Limb (tissue), 2 donors: ENCODE measurements around the gene URGCP.
"Not testable (repeated sequence)": the region's sequence is repeated elsewhere in the genome, so short reads cannot be mapped to it uniquely, and the experiment has no call there.

ENCODE experiments used
- DNase-seq, 2 donors: peaks; one replicate each; pipeline ENCODE4 v3.0.0-alpha.2; 2016; ENCODE audit errors: extremely low spot score in 2 of 2

URGCP gene

DNA sequence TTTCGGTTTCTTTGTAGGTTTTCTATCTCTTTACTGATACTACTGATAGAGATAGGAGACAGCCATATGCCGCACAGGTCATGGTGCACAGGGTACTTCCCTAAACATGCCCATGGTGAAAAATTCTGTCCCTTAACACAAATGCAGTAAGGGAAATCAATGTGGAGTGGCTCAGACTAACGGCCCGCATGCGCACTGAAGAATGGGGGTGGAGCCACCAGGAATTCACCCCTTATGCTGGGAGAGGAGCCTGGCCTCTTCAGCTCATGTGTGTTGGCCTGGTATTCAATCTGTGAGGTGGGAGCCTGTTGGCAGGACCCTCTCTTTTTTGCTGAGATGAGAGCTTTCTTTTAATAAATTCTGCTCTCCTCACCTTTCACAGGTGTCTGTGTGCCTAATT, 8.4 kb upstream of the URGCP start:
- no peak for DNase-seq

DNA sequence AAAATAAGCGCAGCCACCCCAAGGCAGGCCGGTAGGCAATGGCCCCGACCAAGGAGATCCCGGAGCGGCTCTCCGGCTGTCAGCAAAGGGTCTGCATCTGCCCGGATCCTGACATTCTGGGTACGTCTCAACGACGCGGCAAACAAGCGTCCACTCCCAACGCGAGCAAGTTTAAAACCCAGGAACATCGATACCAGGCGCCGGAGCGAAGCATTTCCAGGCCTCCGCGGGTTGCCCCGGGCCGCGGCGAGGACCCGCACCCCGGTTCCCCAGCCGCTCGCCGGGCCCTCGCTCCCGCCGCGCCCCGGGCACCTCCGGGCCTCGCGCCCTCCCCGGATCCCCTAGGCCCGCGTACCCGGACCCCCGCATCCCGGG, 453 bp downstream of the URGCP start:
- DNase-seq: no peak

DNA sequence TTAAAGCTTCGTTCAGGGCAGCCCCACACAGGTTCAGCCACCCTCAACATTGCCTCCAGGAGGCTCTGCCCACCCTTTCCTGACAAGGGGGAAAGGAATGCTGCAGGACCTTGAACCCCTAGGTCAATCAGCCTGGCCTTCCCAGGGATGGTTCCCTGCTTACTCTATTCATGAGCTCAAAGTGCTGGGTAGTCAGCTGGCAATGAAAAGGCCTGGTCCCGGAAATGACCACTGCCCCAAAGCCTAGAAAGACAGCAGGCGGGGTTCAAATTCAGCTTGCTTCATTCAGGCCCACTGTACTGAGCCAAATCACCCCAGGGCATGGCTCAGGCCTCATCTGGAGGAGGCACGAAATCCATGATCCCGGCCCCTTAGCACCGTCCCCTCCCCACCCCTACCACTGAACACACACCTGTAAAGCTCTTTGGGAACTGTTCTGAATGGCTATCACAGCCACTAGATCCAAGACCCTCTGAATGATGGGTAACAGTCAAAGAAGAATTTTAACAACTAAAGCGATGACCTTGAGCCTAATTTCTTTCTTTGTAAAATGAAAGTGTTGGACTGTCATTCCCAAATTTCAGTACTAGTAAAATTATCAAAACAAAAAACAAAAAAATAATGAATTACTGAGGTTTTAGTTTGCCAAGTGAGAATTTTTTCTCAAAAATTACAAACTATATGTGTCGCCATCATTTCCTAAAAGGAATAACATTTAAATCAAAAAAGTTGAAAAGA, 1.0 kb downstream of the URGCP start:
- no peak for DNase-seq

DNA sequence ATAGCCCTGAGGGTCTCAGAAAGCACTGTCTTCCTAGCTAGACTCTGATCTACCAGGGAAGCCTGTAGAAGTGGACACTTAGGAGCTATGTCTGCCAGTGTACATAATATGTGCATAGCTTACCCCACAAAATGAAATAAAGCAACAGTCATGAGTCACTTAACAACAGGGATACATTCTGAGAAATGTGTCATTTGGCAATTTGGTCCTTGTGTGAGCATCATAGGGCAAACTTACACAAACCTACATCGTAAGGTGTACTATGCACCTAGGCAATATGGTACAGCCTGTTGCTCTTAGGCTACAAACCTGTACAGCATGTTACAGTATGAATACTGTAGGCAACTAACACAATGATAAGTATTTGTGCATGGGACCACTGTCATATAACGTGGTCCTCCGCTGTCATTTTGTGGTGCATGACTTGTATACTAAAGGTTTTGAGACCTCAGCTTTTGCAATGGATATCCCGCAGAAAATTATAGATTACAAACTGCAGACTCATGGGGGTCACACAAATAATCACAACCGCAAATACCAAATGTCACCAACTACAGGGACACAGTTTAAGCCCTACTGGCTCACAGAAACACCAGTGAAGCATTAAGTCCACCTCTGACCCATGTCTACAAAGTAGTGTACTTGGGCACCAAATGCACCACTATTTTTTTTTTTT, 1.7 kb downstream of the URGCP start:
- no peak for DNase-seq

DNA sequence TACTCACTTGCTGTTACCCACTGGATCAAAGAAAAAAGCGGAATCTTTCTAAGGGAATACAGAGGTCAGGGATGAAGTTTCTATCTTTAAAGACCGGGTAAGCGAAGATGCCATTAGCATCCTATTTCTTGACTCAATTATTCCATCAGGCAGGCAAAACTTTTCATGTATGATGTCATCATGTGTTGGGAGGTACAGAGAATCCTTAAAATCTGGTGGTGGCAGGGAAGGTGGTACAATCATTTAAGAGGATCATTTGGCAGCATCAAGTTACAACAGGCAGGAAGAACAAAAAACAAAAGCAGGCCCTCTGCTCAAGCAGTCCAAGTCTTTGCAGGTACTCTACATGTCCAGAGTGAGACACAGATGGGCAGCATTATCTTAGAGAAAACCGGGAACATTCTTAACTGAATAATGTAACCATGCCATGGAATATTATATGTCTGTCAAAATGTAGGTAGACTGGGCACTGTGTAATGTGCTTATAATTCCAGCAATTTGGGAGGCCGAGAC, 3.8 kb downstream of the URGCP start:
- no peak for DNase-seq

DNA sequence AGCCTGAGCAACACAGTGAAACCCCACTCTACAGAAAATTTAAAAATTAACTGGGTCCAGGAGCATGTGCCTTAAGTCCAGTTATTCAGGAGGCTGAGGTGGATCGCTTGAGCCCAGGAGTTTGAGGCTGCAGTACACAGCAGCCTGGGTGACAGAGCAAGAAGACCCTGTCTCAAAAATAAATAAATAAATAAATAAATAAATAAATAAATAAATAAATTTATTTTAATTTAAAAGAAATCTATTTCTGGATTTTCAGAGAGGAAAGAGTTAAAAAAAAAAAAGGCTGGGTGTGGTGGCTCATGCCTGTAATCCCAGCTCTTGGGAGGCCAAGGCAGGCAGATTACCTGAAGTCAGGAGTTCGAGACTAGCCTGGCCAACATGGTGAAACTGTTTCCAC, 7.8 kb downstream of the URGCP start:
- DNase-seq: not testable (repeated sequence)

DNA sequence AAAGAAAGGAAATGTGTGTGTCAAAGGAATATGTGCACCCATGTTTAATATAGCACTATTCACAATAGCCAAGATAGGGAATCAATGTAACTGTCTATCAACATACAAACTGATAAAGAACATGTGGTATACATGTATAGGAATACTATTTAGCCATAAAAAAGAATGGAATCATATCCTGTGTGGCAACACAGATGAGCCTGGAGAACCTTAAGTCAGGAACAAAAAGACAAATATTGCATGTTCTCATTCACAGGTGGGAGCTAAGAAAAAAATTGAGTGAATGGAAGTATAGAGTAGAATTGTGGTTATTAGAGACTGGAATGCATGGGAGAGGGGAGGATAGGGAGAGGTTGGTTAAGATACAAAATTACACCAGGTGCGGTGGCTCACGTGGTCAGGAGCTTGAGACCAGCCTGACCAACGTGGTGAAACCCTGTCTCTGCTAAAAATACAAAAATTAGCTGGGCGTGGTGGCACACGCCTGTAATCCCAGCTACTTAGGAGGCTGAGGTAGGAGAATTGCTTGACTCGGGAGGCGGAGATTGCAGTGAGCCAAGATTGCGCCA, 10.5 kb downstream of the URGCP start:
- no peak for DNase-seq

DNA sequence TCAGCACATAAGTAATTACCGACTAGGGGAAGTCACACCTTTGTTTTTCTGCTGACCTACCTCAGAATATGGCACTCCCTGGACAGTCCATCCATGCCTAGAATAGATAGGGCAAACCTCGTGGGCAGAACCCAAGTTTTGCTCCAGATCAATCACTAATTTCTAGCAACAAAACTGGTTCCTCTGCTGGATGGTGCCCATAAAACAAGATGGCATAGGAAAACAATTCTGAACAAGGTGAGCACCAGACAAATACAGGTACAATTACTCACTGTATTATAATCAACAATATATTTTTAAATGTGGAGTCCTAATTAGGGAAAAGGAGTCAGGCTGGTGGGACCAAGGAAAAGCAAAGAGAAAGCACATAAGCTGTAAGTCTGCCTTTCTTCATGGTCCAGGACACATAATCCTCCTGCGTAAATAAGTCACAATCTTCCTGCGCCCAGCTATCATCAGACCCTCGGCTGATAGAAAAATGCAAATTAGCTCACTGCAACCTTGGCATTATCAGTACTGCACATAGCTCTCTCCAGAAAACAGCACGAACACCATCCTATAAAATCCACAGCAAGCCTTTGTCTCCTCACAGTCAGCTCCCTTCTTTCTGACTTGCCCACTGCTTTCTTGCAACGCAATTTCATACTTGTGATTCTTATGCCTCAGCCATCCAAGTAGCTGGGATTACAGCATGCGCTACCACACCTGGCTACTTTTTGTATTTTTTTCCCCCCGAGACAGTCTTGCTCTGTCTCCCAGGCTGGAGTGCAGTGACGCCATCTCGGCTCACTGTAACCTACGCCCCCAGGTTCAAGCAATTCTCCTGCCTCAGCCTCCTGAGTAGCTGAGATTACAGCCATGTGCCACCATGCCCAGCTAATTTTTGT, 15.1 kb downstream of the URGCP start:
- DNase-seq: no peak

DNA sequence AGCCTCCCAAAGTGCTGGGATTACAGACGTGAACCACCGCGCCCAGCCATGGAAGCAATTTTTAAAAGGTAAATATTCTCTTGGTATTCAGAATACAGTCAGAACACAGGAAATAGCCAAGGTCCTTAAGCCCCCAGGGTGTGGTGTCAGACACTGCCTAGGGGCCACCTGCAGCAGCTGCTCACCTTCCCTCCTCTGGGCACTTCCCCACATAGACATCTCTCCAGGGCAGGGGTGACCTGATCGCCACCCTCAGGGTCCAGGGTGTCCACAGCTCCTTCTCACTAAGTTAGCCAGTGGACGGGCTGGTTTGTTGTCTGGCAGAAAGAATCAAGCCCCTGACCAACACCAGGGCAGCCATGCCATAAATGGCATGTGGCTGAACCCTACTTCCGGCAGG, 15.9 kb downstream of the URGCP start:
- DNase-seq: no peak

DNA sequence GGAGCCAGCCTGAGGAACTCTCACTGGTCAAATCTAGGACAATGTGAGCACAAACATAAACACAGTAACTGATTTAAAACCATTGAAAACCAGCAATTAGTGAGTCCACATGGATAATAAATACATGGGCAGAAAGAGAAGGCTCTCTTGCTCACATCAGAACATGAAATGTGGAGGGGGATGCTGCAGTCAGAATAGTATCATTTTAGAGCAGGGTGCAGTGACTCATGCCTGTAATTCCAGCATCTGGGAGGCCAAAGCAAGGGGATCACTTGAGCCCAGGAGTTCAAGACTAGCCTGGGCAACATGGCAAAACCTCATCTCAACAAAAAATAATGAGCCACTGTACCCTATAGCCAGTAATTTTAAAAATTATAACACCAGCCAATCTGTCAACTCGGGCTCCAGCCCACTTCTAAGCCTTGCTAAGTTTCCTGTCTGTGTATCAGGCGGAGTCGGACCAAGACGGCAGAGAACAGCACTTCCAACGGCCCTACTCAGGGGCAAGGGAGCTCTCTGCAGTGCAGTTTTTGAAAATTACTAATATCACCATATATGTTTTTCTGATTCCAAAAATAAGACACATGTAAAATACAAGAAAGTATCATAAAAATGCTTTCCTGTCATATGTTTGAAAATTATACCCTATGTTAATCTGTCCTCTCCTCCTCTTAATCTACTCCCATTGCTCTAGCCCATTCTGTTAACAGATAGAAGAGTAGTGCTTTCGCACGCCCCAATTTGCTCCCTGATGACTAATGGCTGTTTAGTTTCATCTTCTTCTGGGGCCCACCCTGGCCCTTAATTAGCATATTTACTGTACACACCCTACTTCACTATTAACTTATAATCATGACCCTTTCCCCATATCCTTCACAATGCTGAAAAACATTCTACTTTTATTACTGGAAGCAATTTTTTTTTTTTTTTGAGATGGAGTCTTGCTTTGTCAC, 17.1 kb downstream of the URGCP start:
- DNase-seq: no peak

DNA sequence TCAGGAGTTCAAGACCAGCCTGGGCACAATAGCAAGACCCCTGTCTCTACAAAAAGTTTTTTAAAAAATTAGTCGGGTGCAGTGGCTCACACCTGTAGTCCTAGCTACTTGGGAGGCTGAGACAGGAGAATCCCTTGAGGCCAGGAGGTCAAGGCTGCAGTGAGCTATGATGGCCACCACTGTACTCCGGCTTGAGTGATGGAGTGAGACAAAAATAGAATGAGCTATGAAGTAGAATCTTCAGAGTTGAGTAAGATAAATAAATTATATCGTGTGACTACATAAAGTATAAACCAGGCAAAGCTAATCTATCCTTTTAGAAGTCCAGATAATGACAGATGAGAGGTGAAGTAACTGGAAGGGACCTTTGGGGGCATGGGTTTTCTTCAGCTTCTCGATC, 21.8 kb downstream of the URGCP start:
- no peak for DNase-seq

DNA sequence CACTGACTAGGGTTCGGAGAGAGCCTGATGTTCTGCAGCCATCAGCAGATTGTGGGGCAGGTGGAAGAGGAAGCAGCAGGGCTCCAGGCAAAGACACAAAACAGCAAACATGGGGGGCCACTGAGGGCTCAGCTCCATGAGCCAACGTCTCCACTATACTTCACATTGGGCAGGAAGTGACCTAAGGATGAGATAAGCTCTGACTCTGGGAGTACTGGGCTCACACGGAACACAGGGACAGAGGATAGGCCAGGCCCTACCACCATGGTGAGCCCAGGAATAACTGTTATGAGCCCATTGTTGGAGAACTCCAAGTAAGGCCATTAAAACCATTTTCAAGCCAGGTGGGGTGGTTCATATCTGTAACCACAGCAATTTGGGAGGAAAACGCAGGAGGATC, 22.2 kb downstream of the URGCP start:
- DNase-seq: no peak

DNA sequence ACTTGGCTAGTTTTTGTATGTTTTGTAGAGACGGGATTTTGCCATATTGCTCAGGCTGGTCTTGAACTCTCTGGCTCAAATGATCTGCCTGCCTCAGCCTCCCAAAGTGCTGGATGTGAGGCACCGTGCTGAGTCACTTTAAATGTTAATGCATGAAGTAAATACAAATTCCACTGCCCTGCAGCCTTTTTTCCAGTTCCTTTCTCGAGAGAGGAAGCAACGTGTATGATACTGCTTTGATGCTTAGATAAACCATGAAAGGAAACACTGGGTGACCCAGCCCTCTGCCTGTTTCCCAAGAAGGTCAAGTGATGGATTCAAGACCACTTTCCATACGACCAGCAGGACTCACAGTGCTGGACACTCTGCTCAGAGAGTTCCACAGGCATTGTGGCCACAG, 25.8 kb downstream of the URGCP start:
- no peak for DNase-seq

DNA sequence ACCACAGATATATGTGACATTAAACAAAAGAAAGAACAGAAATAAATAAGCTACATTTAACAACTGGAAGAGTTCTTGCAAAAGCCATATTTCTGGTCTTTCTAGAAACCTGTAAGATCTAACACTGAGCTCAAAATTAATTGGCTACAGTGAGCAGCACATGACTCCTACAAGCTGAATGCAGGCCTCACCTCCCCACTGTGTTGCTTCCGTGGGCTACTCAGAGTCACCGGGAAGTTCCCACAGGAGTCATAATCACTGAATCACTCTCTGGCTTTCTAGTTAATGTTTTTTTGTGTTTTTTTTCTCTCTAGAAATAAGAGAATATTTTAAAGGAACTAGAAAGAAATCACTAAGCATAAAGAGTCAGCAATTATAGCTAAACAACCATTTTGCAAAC, 26.9 kb downstream of the URGCP start:
- no peak for DNase-seq

DNA sequence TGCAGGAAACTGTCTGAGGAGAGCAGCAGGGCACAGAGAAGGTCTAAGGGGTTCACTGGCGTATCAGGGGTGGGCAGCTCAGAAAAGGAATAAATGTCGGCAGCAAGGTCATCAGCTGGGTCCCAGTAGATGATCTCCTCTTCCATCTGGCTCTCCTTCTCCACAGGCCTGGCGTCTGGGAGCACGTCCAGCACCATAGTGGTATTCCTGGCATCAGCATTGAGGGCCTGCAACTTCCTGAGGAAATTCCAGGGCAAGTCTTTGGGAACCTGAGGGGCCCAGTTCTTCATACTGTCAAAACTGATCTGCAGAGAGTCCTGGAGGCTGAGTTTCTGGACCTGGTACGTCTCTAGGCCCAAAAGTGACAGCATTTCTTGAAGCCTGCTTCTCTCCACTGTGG, 27.5 kb downstream of the URGCP start:
- DNase-seq: no peak

DNA sequence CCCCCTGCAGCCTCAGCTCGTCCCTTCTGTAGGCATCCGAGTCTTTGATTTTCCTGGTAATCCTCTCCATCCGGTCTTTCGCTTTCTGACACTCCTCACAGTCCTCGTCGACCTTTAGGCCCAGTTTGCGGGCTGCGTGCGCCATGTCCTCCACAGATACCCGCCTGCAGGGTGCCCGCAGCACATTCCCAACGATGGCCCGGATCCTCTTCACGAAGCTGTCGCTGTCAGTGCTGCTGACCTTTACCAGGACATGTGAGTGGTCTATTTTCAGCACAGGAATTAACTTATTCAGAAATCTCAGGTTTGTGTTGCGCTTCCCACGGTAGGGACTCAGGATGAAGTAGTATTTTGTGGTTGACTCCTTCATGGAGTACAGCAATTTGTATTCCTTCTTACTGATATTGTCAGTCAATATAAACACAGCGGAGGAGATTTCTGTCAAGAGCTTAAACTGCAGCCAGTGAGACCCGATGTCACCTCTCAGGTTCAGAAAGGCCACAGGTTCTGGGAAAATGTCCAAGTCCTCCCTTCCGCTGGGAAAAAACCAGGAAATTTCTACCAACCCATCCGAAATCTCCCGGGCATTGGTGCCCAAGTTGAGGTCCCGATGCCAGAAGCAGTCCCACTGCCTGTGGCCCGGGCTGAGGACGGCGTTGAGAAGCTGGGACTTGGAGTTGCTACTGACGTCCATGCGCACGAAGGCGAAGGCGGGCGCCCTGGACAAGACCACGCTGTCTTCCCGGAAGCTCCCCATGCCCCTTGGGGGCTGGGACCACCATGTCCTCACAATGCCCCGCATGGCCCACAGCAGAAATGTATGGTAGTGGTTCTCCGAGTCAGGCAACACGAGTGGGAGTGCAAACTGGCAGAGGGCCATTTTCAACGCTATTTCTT, 28.2 kb downstream of the URGCP start:
- DNase-seq: no peak

DNA sequence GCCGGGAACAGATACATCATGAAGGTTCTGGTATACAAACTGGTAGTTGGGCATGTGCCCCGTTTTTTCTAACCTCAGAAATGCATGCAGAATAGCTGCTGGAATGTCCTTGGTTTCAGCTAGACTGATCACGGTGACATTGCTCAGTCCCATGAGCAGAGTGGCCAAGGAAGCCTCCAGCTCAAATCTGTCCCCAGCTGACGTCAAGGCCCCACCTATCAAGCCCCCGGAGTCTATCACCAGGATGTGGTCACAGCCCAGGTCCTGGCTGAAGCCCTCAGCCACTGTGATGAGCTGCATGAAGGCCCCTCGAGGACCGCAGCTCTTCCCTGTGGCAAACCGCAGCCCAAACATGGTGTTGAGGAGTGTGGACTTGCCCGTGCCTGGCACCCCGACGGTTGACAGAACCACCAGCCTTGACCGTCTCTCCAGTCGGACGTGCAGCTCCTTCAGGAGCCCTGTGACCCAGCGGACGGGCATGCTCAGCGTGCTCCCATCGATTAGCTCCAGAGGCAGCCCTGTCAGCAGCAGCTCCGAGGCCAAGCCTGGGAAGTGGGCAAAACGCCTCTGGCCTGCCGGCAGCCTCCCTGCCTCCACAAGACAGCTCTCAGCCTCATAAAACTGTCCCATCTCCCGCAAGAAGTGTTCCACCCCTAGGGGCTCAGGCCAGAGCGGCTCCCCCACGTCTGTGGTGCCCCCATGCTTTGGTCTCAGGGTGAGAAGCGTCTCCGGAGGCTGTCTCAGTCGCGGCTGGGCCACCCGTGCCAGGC, 29.2 kb downstream of the URGCP start:
- no peak for DNase-seq

DNA sequence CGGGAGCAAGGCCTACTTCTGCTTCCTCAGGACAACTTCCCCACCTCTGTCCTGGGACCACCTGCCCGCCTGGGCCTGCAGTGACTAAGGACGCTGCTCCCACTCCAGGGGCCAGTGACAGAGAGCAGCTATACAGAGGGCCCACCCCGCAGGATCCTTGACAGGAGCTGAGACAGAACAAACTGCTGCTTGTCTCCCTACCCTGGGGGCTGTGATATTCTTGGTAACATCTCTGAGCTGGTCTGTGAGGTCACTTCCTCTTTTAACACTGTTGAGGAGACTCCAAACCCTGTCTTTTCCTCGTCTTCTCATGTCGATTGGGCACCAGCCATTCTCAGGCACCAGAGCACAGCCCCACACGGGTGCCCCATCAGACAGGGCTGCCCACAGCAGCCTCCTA, 30.2 kb downstream of the URGCP start:
- no peak for DNase-seq

DNA sequence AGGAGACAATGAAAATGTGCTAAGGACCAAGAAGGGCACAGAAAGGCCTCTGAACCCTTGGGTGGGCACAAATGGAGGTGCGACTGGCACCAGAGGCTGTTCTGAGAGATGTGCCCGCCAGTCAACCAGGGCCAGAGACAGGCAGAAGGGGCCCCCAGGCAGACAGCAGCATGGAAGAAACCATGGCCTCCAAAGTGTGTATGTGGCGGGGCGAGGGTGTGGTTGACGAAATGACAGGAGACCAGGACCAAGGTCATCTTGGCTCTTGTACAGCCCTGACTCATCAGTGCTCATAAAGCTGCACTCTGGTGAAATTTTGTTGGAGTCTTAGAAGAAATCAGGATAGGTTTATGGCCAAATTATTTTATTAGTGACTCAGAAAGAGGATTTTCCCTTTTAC, 33.1 kb downstream of the URGCP start:
- no peak for DNase-seq
